SK-N-SH (cell line): ENCODE measurements around the gene ZMIZ1. TPM values are rescaled to one million over a fixed set of nuclear protein-coding genes. Genes with fewer than 3 reads are reported as not detected.

Source experiments
- CTCF ChIA-PET: fragments of 300-600, 350-600 bp; formaldehyde crosslinking; extraction: SDS; loops from one replicate; lab custom pipeline; 2021; lab: Yijun Ruan, JAX
- POLR2A ChIA-PET: fragments of 350-600 bp; sonication (Branson Sonifier 250); formaldehyde crosslinking; extraction: SDS; loops from one replicate; lab custom pipeline; 2020; ENCODE audit warnings: antibody characterized with exemption, inconsistent platforms; lab: Yijun Ruan, JAX
- DNase-seq: peaks from one replicate; pipeline ENCODE4 v3.0.0; 2012
- H2AFZ ChIP-seq: fragments of 200-600 bp; sonication (generic); 2 replicates; pipeline ENCODE4 v1.8.1; 2016; ENCODE audit warnings: antibody characterized with exemption, mild to moderate bottlenecking, low read depth
- H3F3A ChIP-seq: fragments of 200-600 bp; sonication (generic); replicated peaks from 2 replicates; pipeline ENCODE3; 2016; ENCODE audit warnings: antibody characterized with exemption, mild to moderate bottlenecking; ENCODE audit not compliant: insufficient read depth
- H3K27ac ChIP-seq, 2 experiments: fragments of 200-500 bp in 1 of 2; fragments of 200-600 bp in 1 of 2; sonication (Bioruptor generic) in 1 of 2; sonication (generic), shearing (Covaris generic) in 1 of 2; 2 replicates each; pipeline versions ENCODE4 v1.5.1 to v1.6.1; 2014 to 2016; ENCODE audit warnings: low read depth in 2 of 2, inconsistent platforms in 1 of 2, low read length in 1 of 2, mild to moderate bottlenecking in 1 of 2, mixed read lengths in 1 of 2
- H3K27me3 ChIP-seq: fragments of 200-600 bp; sonication (generic), shearing (Covaris generic); 2 replicates; pipeline ENCODE4 v1.6.1; 2016; ENCODE audit warnings: mixed run types; ENCODE audit not compliant: insufficient read depth
- H3K36me3 ChIP-seq, 2 experiments: fragments of 200-500 bp in 1 of 2; fragments of 200-600 bp in 1 of 2; sonication (Bioruptor generic) in 1 of 2; sonication (generic) in 1 of 2; replicated peaks in 1 of 2; 2 replicates each; pipeline versions ENCODE3 to v1.5.1; 2014 to 2016; ENCODE audit warnings: low read length in 1 of 2, mild to moderate bottlenecking in 1 of 2; ENCODE audit not compliant: insufficient read depth in 2 of 2, control insufficient read depth in 1 of 2
- H3K4me1 ChIP-seq, 2 experiments: fragments of 200-500 bp in 1 of 2; fragments of 200-600 bp in 1 of 2; sonication (Bioruptor generic) in 1 of 2; sonication (generic), shearing (Covaris generic) in 1 of 2; 2 replicates each; pipeline versions ENCODE4 v1.5.1 to v1.6.1; 2014 to 2016; ENCODE audit warnings: low read depth in 1 of 2, low read length in 1 of 2, mixed run types in 1 of 2; ENCODE audit not compliant: insufficient read depth in 2 of 2, control insufficient read depth in 1 of 2
- H3K4me2 ChIP-seq: fragments of 200-600 bp; sonication (generic), shearing (Covaris generic); 2 replicates; pipeline ENCODE4 v1.6.1; 2017; ENCODE audit warnings: mixed run types
- H3K4me3 ChIP-seq, 2 experiments: fragments of 200-500 bp in 1 of 2; fragments of 200-600 bp in 1 of 2; sonication (Bioruptor generic) in 1 of 2; sonication (generic), shearing (Covaris generic) in 1 of 2; 2 replicates each; pipeline versions ENCODE4 v1.5.1 to v1.8.1; 2014 to 2016; ENCODE audit warnings: low read depth in 2 of 2, inconsistent platforms in 1 of 2, low read length in 1 of 2, mild to moderate bottlenecking in 1 of 2, mixed read lengths in 1 of 2, moderate library complexity in 1 of 2
- H3K79me2 ChIP-seq: fragments of 200-600 bp; sonication (generic); 2 replicates; pipeline ENCODE4 v1.8.1; 2017; ENCODE audit warnings: mild to moderate bottlenecking; ENCODE audit not compliant: insufficient read depth
- H3K9ac ChIP-seq: fragments of 200-600 bp; sonication (generic); 2 replicates; pipeline ENCODE4 v1.6.1; 2017; ENCODE audit warnings: mixed run types
- H3K9me2 ChIP-seq: fragments of 200-600 bp; sonication (generic); 2 replicates; pipeline ENCODE4 v1.6.1; 2017; ENCODE audit warnings: mixed run types
- H3K9me3 ChIP-seq: fragments of 200-600 bp; sonication (generic); 2 replicates; pipeline ENCODE4 v1.6.1; 2017; ENCODE audit warnings: mixed run types, mild to moderate bottlenecking, moderate library complexity
- H4K20me1 ChIP-seq: fragments of 200-600 bp; sonication (generic); 2 replicates; pipeline ENCODE4 v1.6.1; 2017; ENCODE audit warnings: mild to moderate bottlenecking, mixed run types; ENCODE audit not compliant: insufficient read depth
- CHD2 ChIP-seq: fragments of 150-350 bp; IDR thresholded peaks from 2 replicates; pipeline ENCODE4 v1.6.1; 2018; ENCODE audit warnings: low read length; ENCODE audit not compliant: partially characterized antibody
- CTCF ChIP-seq: fragments of 200-600 bp; sonication (generic); IDR thresholded peaks from 2 replicates; pipeline ENCODE4 v1.6.1; 2017; ENCODE audit warnings: antibody characterized with exemption, mild to moderate bottlenecking, moderate library complexity
- ELF1 ChIP-seq: IDR thresholded peaks from 2 replicates; pipeline ENCODE4 v1.4.0; 2012
- EP300 ChIP-seq, 2 experiments: IDR thresholded peaks; 2 replicates each; pipeline versions ENCODE4 v1.4.0 to v1.6.1; 2012; ENCODE audit warnings: borderline replicate concordance in 1 of 2, low read depth in 1 of 2, low read length in 1 of 2
- FOSL2 ChIP-seq: IDR thresholded peaks from 2 replicates; pipeline ENCODE4 v1.4.0; 2012; ENCODE audit warnings: low read depth, mild to moderate bottlenecking, moderate library complexity, borderline replicate concordance
- GATA2 ChIP-seq: sonication (generic); formaldehyde crosslinking; IDR thresholded peaks from 2 replicates; pipeline ENCODE4 v1.5.0; 2020; ENCODE audit warnings: mild to moderate bottlenecking, missing genetic modification reagents
- IRF3 ChIP-seq: fragments of 150-350 bp; IDR thresholded peaks from 2 replicates; pipeline ENCODE4 v1.6.1; 2016; ENCODE audit warnings: mild to moderate bottlenecking, low read depth, low read length
- JUND ChIP-seq: IDR thresholded peaks from 2 replicates; pipeline ENCODE4 v1.4.0; 2012
- MXI1 ChIP-seq: IDR thresholded peaks from 2 replicates; pipeline ENCODE4 v1.6.1; 2012; ENCODE audit warnings: mild to moderate bottlenecking, low read depth, low read length, improper control_type of control experiment
- NFIC ChIP-seq: IDR thresholded peaks from 2 replicates; pipeline ENCODE4 v1.4.0; 2012; ENCODE audit warnings: borderline replicate concordance
- PBX3 ChIP-seq: IDR thresholded peaks from 2 replicates; pipeline ENCODE4; 2012
- POLR2AphosphoS5 ChIP-seq: IDR thresholded peaks from 2 replicates; pipeline ENCODE4 v1.6.1; 2012; ENCODE audit warnings: low read depth, low read length
- RFX5 ChIP-seq: IDR thresholded peaks from 2 replicates; pipeline ENCODE4 v1.6.1; 2012; ENCODE audit warnings: mild to moderate bottlenecking, improper control_type of control experiment, low read length
- RXRA ChIP-seq: IDR thresholded peaks from 2 replicates; pipeline ENCODE4 v1.4.0; 2012; ENCODE audit warnings: low read depth, mild to moderate bottlenecking, borderline replicate concordance
- SIN3A ChIP-seq: IDR thresholded peaks from 2 replicates; pipeline ENCODE4 v1.6.1; 2012; ENCODE audit warnings: low read depth, mild to moderate bottlenecking, low read length, moderate library complexity, borderline replicate concordance
- SMC3 ChIP-seq: IDR thresholded peaks from 2 replicates; pipeline ENCODE4 v1.6.1; 2012; ENCODE audit warnings: low read depth, low read length, improper control_type of control experiment
- TAF1 ChIP-seq: IDR thresholded peaks from 2 replicates; pipeline ENCODE4 v1.6.1; 2012; ENCODE audit warnings: low read depth, mild to moderate bottlenecking, low read length, moderate library complexity, borderline replicate concordance
- TCF12 ChIP-seq: IDR thresholded peaks from 2 replicates; pipeline ENCODE4 v1.4.0; 2012
- TEAD4 ChIP-seq: IDR thresholded peaks from 2 replicates; pipeline ENCODE4 v1.4.0; 2012; ENCODE audit warnings: mild to moderate bottlenecking, borderline replicate concordance; ENCODE audit not compliant: insufficient read depth
- USF1 ChIP-seq: IDR thresholded peaks from 2 replicates; pipeline ENCODE4 v1.4.0; 2012; ENCODE audit warnings: low read depth, borderline replicate concordance
- ZBTB33 ChIP-seq: IDR thresholded peaks from 2 replicates; pipeline ENCODE4 v1.4.0; 2012; ENCODE audit warnings: low read depth, borderline replicate concordance
- WGBS: methylation state at CpG from one replicate; pipeline ENCODE4 v1.1.6; 2017; ENCODE audit warnings: low lambda C conversion rate; 5-methylcytosine and 5-hydroxymethylcytosine counted together
- polyA plus RNA-seq, 3 experiments: library from polyadenylated mRNA; depleted of rRNA; stranded (reverse); fragments of >200 nt; gene quantifications; 2 replicates each; pipeline ENCODE4 v1.2.3, GENCODE V29; 2012

Gene ZMIZ1
- polyA plus RNA-seq, 1 of the 3 experiments (the other 2 are of a cell fraction), result 23.5 TPM

GRCh38 chr10:79299397-79300241 is 230.9 kb downstream of the ZMIZ1 start (continued):
- no peak for TF ChIP-seq RFX5
- TF ChIP-seq USF1, result no peak
- 0 out of 2 replicates have a peak, but pooled peaks have one; percentile 11 for TF ChIP-seq ZBTB33
- peak; percentile 90 for TF ChIP-seq TEAD4
- TF ChIP-seq IRF3, result no peak
- TF ChIP-seq EP300 (IDR thresholded peaks at IDR 0.05; ENCODE audit: borderline replicate concordance in 1 of 2, low read depth in 1 of 2, low read length in 1 of 2), result peak in 1 of 2 experiments; percentile 47; a peak in 1 of 4 replicates

- H3F3A ChIP-seq, result peaks cover 36% of the 10 kb centered on the region
- WGBS, result 92% methylated on average over 23 of the region's 24 CpGs
- H3K79me2 ChIP-seq, result peaks cover 19% of the 10 kb centered on the region
- peak overlapping the region in 1 of 2 experiments; percentile 92; a peak in 2 of 4 replicates for H3K27ac ChIP-seq
- H3K9me3 ChIP-seq, result no peaks in the 10 kb centered on the region
- ChIA-PET POLR2A (interaction anchor here (1.1 to 1.6 kb wide), 2 partner anchors 11 to 74 kb away, joined by 4 to 6 read pairs; no protein-coding TSS in a partner anchor), CTCF (no interaction called here)
- no peak for DNase-seq
- no peak overlapping the region for H3K9ac ChIP-seq
- H3K4me3 ChIP-seq, result no peak overlapping the region
- H3K27me3 ChIP-seq, result no peaks in the 10 kb centered on the region
- H2AFZ ChIP-seq, result no peak overlapping the region
- H3K36me3 ChIP-seq, result peaks cover 34 to 80% of the 10 kb centered on the region in 2 experiments
- H3K4me2 ChIP-seq, result no peak overlapping the region
- H3K4me1 ChIP-seq, result peaks cover 20 to 41% of the 10 kb centered on the region in 2 experiments; a peak in 3 of 4 replicates
- no peaks in the 10 kb centered on the region for H3K9me2 ChIP-seq
- H4K20me1 ChIP-seq, result peaks cover 7% of the 10 kb centered on the region
- TF ChIP-seq RFX5 (no peak), CTCF (no peak), SMC3 (no peak), GATA2 (CRISPR knock-in tag) (no peak), SIN3A (no peak), FOSL2 (no peak), PBX3 (no peak), CHD2 (no peak), RXRA (no peak), ZBTB33 (no peak), POLR2AphosphoS5 (no peak), MXI1 (no peak), ELF1 (no peak), TCF12 (no peak), TEAD4 (no peak), TAF1 (no peak), NFIC (no peak), JUND (no peak)
Measured at GRCh38 chr10:79300711-79301110, 231.9 kb downstream of the ZMIZ1 start.
